NCI-H1105 (cell line): ENCODE data around the gene VAMP5.
"Not testable (repeated sequence)": the region's sequence is repeated elsewhere in the genome, so short reads cannot be mapped to it uniquely, and the experiment has no call there.

Experiments used
- DNase-seq: peaks from one replicate; lab custom pipeline; 2025; lab: John Stamatoyannopoulos, UW

The VAMP5 gene

GRCh38 chr2:85584857-85585780 is 888 bp downstream of the VAMP5 start:
- DNase-seq, result no peak

GRCh38 chr2:85585781-85586105 is 1.5 kb downstream of the VAMP5 start:
- DNase-seq, result no peak

- DNase-seq, result no peak
Observed at GRCh38 chr2:85588236-85588635, 4.0 kb downstream of the VAMP5 start.

- DNase-seq, result no peak
Observed at GRCh38 chr2:85588645-85589044, 4.4 kb downstream of the VAMP5 start.

- DNase-seq, result no peak
Observed at GRCh38 chr2:85589181-85589580, 5.0 kb downstream of the VAMP5 start.

GRCh38 chr2:85589982-85590791 is 6.0 kb downstream of the VAMP5 start:
- DNase-seq, result no peak

GRCh38 chr2:85590950-85591349 is 6.7 kb downstream of the VAMP5 start:
- no peak for DNase-seq

- DNase-seq, result no peak
Observed at GRCh38 chr2:85591563-85591962, 7.3 kb downstream of the VAMP5 start.

- DNase-seq, result not testable (repeated sequence)
Observed at GRCh38 chr2:85592299-85592698, 8.1 kb downstream of the VAMP5 start.

GRCh38 chr2:85593023-85593422 is 8.8 kb downstream of the VAMP5 start:
- DNase-seq, result no peak

GRCh38 chr2:85594715-85595300 is 10.6 kb downstream of the VAMP5 start:
- no peak for DNase-seq

- peak; percentile 92 for DNase-seq
Observed at GRCh38 chr2:85595301-85596025, 11.2 kb downstream of the VAMP5 start, which contains the start of gene RNF181. TSS of gene RNF181 (plus strand) at chr2:85595745. CDS start at chr2:85595764, 19 bp downstream.

- no peak for DNase-seq
Observed at GRCh38 chr2:85596026-85596333, 11.7 kb downstream of the VAMP5 start.

GRCh38 chr2:85596486-85597143 is 12.4 kb downstream of the VAMP5 start:
- DNase-seq, result no peak

GRCh38 chr2:85597241-85597640 is 13.0 kb downstream of the VAMP5 start:
- DNase-seq, result no peak

- DNase-seq, result no peak
Observed at GRCh38 chr2:85598594-85599340, 14.5 kb downstream of the VAMP5 start.

GRCh38 chr2:85599468-85600234 is 15.4 kb downstream of the VAMP5 start:
- no peak for DNase-seq

GRCh38 chr2:85600235-85600575 is 16.0 kb downstream of the VAMP5 start:
- DNase-seq, result no peak

- DNase-seq, result no peak
Observed at GRCh38 chr2:85600951-85601770, 16.9 kb downstream of the VAMP5 start.
